ENCODE results near the gene C18orf32.

GRCh38 chr18:49476664-49477411 is 10.2 kb downstream of the C18orf32 start:
- no peak for TF ChIP-seq TARDBP (IDR thresholded peaks at IDR 0.05)
- TF ChIP-seq FOXA1 (IDR thresholded peaks at IDR 0.05): no peak
- no peak for TF ChIP-seq HDGF (IDR thresholded peaks at IDR 0.05; ENCODE audit: borderline replicate concordance)
- no peak for TF ChIP-seq SUZ12 (IDR thresholded peaks at IDR 0.05)
- no peak for TF ChIP-seq FOXM1 (IDR thresholded peaks at IDR 0.05; ENCODE audit: borderline replicate concordance)
- no peak for TF ChIP-seq SP1 (IDR thresholded peaks at IDR 0.05)
- TF ChIP-seq ARNT (IDR thresholded peaks at IDR 0.05): no peak
- no peak for TF ChIP-seq NFRKB (IDR thresholded peaks at IDR 0.05)
- no peak for TF ChIP-seq BHLHE40 (IDR thresholded peaks at IDR 0.05; ENCODE audit: borderline replicate concordance)
- TF ChIP-seq ZNF384 (IDR thresholded peaks at IDR 0.05): no peak
